Stimulated activated CD4-positive, alpha-beta T cell treated with anti-CD3 and anti-CD28 coated beads, Interleukin-4, amount 100 ng/mL, for 48 hours (primary cell): ENCODE measurements around the gene TRAF6.

Experiments used
- DNase-seq, 2 donors: peaks; one replicate each; pipeline ENCODE4 v3.0.0-alpha.2; 2020; ENCODE audit warnings: low read depth in 2 of 2

TRAF6 gene

DNA sequence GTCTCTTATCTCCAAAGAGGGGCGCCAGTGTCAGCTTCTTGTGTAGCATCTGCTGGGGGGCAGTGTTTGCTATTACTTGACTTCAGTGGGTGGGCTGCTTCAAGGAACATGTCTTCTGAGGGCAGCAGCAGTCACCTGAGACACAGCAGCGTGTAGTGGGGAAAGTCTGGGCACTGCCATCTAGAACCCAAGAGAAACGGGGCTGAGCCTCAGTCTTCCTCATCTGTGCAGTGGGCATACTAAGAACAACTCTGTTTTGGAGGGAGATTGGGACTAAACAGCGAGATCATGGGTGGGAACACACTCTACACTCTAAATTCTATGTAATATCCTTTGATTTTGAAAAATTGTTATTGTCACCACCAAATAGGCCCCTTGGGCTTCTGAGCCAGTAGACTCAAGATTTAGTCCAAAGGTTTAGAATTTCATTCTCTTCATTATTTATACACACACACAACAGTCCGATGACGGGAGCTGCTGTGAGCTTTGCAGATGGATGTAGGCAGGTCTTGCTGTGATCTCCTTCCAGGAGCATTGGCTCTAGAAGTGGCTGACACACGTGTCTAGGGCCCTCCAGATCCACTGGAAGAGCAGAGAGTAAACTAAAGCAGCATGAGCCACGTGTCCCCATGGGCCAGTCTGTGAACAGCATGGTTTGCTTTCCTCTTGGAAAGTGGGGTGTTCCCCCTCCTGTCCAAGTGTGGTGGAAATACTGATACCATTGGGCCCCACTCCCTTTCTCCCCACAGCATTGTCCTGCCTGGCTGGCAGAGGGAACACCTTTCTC lies 51.8 kb downstream of the TRAF6 start:
- no peak for DNase-seq

DNA sequence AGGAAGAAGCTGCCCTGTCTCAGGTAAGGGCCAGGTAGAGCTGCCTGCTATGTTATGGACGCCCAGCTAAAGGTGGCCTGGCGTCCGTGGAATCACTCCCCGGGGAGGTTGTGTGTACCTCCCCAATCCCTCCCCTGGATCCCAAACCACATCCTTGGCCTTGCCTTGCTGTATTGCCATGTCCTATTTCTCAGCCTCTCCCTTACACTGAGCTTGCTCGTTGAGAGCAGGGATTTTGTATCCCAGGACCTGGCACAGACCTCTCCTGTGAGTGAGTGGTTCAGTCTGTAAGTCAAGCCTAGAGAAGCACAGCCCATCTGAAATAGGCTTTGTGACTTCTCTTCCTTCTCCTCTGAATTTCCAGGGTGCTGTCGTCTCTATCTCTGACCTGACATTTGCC lies 53.9 kb downstream of the TRAF6 start:
- no peak for DNase-seq

DNA sequence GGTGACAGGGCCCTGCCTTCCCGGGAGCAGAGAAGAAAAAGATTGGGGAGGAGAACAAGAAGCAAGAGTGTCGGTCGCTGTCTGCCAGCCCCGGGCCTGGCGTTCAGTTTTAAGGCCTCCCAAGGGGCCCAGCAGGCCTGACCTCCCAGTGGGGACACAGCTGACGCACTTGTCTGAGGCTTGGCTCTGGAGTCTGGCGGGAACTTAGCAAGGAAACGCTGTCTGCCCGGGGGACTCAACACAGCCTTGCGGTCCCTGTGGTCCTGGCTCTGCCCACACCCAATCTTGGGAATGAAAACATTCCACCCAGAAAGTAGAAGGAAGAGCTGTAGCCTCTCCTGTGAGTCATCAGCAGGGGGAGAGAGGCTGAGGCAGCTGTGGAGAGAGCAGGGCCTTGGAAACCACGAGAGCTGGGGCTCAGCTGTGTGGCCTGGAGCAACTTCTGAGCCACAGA lies 54.4 kb downstream of the TRAF6 start:
- DNase-seq = no peak

DNA sequence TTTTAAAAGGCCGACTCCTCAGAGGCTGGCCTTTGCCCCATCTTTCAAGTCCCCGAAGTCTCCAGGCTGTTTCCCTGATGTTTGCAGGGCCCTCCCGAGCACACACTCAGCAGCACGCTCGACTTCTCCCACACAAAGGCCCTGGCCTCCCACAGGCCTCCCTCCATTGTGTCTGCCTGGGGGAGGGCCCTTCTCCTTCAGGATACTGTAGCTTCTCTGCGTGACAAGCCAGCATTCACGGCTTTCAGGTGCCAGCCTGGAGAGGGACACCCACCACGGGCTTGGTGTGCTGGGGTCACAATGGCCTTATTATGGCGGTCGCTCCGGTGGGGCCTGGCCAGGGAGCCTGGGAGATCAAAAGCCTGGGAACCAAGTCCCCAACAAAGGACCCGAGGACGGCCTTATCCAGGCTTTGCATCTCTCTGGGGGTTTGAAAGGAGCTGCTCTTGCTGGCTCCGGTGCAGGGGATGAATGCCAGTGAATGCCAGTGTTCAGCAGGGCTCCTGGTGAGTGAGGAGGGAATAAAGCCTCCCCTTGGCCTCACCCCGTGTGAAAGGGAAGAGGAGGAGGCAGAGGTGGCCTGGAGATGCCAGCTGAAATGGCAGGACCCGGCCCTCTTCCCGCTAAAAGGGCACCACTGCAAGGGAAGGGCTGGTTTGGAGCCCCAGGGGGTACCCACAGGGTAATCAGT lies 55.0 kb downstream of the TRAF6 start:
- no peak for DNase-seq

DNA sequence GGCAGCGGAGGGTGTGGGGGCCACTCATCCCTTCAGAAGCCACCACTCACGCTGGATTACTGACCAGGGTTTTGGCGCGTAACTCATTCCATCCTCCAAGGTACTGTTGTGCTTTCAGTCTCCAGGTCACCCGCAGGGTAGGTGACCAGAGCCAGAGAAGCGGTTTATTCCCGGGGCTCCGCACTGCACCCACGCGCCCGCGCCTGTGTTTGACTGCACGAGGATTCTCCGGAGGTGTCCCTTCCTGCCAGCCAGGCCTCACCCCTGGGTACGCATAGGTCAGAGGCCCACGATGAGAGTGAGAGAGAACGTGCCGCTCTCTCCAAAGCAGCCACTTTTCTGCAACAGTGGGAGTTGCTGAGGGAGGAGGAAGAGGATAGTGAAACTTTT lies 55.5 kb downstream of the TRAF6 start:
- no peak for DNase-seq

DNA sequence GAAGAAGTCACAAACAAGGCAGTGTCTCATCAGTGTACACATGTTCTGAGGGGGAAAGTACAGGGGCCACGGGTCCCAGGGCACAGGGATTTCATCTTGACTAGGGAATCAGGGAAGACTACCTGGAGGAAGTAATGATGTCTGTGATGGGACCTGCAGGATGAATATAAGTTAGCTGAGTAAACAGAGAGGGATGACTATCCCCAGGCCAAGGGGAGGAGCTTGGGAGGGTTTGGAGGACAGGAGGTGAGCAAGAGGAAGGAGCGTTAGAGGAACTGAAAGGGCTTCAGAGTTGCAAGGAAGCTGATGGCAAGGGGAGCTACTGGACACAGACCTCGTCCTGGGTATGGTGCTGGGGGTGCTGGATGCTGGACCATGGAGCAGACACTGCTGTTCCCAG lies 56.4 kb downstream of the TRAF6 start:
- no peak for DNase-seq

DNA sequence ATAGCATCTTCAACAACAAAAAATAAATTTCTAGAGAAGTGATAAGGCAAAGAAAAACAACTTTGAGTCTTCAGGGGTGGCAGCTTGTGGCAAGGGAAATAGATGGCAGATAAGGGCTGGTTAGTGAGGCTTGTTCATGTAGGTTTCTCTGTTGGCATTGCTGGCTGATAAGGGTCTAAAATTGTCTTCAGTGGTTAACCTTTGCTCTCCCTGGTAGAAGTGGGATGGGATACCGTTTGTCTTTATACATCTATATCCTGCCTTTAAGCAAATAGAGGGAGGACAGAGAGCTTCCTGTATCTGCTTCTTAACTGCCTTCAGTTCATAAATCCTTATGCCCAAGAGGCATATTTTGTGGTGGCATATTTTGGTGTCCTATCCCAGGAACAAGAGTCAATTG lies 57.1 kb downstream of the TRAF6 start:
- no peak for DNase-seq

DNA sequence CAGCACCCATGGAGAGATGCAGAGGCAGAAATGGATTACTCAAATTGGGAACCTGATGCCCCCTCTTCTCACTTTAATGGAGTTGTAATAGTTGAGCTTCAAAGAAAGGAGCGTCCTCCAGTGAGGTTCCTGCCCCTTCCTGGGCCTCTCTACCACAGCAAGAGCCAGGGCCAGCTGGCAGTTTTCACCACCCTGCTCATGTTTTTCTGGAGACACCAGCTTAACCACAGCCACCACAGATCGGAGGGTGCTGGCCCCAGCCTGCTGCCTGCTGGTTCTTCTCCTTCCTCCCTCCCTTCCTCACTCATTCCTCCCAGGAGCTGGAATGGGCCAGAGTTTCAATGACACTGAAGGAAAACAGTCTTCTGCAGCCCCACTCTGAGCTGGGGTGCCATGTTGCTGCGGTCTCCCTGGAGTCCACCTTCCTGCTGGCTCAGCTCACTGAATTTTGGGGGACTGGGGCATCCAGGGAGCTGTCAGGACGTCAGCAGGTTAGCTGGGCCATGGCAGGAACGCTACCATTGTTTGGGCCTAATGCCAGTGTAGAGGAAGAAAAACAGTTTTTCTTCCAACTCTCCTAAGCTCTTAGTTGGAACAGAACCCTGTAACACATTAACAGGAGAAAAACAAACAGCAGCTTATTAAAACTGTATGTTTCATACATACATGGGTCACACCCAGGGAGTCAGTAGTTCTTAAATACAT lies 57.7 kb downstream of the TRAF6 start:
- DNase-seq = no peak

DNA sequence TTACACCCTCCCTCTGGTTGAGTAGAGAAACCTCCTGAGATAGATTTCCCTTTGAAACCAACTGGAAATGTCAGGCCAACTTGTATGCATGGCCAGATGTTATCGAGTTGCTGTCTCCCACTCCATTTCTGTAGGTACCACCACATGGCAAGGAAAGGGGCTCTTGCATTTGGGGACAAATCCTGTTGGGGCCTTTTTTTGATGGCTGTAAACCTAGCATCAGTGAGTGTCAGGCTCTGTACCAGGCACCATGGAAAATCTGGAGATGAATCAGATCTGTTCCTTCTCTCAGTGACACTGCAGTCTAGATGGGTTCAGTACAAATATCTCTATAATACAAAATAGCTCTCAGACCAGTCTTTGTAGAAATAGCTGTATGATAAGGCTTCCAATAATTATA lies 58.4 kb downstream of the TRAF6 start:
- DNase-seq = no peak

DNA sequence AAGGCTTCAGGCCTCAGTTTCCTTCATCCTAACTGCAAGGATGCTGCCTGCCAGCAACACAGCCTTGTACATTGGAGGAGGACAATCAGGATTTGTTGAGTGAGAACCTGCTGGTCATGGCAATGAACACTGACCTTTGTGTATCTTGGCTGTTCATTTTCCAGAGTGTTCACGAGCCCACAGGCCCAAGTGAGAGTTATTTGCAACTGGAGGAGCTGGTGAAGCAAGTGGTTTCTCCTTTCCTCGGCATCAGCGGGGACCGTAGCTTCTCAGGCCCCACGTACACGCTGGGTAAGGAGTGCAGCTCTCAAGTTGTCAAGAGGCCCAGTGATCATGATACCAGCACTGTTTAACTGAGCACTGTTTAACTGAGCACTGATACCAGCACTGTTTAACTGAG lies 59.0 kb downstream of the TRAF6 start:
- DNase-seq = no peak

DNA sequence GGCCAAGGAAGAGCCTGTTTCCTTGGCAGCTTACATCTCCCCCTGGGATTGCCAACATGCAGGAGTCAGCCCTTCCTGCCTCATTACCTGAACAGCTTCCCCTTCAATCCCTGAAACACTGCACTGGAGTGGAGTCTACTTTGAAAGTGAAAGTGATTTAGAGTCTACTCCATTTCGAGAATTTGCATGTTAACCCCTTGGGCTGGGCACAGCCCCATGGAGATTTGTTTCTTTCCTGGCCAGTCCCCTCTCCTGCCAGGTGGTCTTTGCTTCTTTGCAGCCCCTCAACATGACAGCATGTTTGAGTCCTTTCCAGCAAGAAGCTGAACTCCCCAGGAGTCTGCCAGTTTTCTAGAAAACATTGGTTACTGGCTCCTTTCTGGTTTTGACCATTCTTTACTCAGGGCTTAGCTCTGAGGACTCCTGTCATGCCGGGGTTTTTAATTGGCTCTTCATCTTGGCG lies 59.9 kb downstream of the TRAF6 start:
- DNase-seq = no peak

DNA sequence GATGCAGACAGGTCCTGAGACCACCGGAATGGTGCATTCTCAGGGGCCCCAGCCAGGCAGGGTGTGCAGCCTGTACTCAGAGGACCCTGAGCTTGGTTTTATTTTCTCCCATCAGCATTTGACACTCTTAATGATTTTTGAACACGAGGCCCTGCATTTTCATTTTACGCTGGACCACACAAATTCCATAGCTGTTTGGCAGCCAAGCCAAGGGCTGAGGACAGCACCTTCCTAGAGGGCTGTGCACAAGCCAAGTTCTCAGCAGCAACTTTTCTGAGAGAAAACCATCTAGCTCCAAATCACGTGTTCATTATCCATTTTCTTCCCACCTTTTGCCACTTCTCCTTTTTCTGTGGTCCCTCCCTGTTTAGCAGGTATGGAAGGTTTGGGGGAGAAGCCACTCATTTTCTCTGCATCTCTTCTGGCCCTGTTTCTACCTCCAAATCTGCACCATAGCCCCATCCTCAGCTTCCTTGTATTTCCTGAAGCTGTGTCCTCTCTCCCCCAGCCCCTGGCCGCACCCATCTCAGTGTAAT lies 60.4 kb downstream of the TRAF6 start:
- DNase-seq = no peak

DNA sequence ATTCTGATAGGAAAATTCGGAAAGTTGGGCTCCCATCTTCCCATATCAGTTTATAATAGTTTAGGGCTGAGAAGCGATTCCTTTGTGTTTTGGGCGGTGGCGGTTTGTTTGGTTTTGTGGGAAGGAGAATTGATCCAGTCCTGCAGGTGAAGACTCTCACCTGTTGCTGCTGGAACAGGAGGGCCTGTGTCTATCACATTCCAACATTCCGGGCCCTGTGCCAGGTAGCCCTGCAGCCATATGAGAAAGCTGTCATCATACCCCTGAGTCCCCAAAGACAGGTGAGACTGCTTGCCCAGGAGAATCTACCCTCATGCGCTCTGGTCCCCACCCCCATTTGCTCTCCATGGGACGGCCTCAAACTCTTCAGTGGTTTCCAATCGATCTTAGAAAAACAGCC lies 62.1 kb downstream of the TRAF6 start:
- no peak for DNase-seq

DNA sequence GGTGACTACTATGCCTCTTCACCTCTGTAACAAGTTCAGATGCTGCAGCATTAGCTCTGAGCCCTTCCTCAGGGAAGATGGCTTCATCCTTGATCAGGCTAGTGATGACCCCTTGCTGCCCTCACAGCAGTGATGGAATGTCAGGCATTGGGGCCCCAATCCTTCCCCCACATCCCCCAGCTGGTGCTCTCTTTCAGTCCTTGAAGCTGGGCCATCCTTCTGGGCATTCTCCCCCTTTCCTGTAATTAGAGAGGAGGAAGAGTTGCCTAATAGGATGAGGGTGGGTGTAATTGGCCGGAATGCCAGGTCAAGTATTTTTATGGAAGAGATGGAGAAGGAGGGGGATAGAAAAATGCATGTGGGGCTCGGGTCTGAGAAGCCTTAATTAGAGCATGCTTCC lies 62.6 kb downstream of the TRAF6 start:
- DNase-seq = no peak

DNA sequence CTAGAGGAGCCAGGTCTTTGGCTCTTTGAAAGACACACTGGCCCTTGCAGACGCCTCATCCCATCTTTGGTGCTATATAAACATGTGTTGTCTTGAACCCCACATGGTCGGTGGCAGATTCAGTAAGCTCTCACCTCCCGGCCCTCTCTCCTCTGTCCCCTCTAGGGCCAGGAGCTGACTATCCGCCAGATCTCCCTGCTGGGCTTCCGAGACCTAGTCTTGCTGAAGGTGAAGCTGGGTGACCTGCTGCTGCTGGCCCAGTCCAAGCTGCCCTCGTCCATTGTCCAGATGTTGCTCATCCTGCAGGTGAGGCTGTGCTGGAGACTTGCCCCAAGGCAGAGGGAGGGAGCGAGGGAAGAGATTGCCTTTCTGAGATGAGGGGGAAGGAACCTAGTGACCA lies 63.9 kb downstream of the TRAF6 start:
- DNase-seq = no peak

DNA sequence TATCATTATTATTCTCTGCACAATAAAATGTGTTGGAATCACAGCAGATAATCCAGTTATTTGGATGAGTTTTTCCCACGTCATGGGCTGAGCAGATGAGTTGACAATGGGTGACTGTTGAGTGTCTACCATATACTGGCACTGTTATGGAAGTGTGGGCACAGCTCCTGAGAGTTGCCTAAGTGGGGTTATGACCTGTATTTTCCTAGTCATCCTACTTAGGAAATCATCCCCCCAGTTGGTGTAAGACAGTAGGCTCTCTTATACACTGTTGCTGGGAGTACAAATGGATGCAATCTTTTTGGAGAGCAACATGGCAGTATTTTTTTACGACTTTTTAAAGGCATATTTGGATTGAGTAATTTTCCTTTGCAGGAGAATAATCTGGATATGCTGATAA lies 66.4 kb downstream of the TRAF6 start:
- no peak for DNase-seq

DNA sequence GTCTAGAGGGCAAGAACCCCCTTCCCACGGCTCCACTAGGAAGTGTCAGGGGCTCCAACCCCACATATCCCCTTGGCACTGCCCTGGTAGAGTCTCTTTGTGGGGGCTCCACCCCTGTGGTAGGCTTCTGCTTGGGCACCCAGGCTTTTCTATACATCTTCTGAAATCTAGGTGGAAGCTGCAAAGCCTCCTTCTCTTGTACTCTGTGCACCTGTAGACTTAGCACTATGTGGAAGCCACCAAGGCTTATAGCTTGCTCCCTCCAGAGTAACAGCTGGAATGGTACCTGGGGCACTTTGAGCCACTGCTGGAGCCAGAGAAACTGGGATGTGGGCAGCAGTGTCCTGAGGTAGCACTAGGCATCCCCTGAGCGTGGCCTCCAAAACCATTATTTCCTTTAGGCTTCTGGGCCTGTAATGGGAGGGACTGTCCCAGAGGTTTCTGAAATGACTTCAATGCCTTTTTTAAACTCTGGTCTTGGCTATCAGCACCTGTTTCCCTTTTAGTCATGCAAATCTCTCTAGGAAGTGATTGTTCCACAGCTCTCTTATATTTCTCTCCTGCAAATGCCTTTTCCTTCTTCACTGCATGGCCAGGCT lies 68.4 kb downstream of the TRAF6 start:
- DNase-seq = no peak

DNA sequence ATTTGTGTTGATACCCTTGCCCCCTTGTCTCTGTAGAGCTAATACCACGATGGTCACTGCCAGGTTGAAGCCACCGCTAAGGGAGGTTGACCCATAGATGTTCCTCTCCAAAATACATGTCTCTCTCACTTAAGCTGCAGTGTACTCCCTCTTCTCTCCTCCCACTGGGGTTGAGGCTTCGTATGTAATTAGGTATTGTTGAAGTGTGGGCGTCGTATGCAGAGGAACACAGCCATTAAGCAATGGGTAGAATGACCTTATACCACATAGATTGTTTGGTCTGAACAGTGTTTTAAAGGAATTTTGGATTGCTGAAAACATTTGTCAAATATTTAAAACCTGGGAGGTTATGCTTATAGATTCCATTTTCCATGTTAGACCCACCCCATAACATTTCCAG lies 71.9 kb downstream of the TRAF6 start:
- DNase-seq = no peak

DNA sequence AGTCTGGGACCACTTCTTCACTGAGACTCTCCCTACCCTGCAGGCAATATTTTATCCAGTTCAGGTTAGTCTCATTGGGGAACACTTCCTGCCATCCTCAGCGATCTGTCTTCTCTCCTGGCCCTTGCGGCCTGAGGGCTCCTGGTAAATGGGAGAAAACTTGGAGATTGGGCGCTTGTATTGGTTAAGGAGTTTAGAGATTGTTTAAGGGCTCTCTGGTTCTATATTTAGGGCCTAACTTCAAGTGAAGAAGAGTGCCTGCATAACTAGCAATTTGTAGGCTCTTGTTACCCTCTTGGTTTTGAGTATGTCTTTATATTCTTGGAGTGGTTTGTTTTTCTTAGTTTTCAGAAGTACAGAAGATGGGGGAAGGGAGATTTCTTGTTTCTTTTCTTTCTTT lies 72.7 kb downstream of the TRAF6 start:
- no peak for DNase-seq
